H1 (cell line): Measurements from ENCODE around the gene SPHK1. TPM values are rescaled to one million over a fixed set of nuclear protein-coding genes. Genes with fewer than 3 reads are reported as not detected.

Experiments
- BACH1 ChIP-seq: IDR thresholded peaks from 2 replicates; pipeline ENCODE4 v1.6.1; 2012; ENCODE audit warnings: low read length, improper control_type of control experiment
- CEBPB ChIP-seq: IDR thresholded peaks from 2 replicates; pipeline ENCODE4 v1.6.1; 2012; ENCODE audit warnings: low read depth, low read length
- GABPA ChIP-seq: IDR thresholded peaks from 2 replicates; pipeline ENCODE4 v1.6.1; 2011; ENCODE audit warnings: mild to moderate bottlenecking, low read length, moderate library complexity, borderline replicate concordance; ENCODE audit not compliant: insufficient read depth
- JUND ChIP-seq: IDR thresholded peaks from 2 replicates; pipeline ENCODE4 v1.6.1; 2011; ENCODE audit warnings: mild to moderate bottlenecking, improper control_type of control experiment, low read length
- KDM4A ChIP-seq: IDR thresholded peaks from one replicate; pipeline ENCODE4 v1.7.1; 2012; ENCODE audit warnings: low read depth, mild to moderate bottlenecking, moderate library complexity, low read length, inconsistent platforms; ENCODE audit not compliant: severe bottlenecking
- SP1 ChIP-seq: IDR thresholded peaks from 2 replicates; pipeline ENCODE4 v1.6.1; 2011; ENCODE audit warnings: low read depth, low read length
- SRF ChIP-seq: IDR thresholded peaks from 2 replicates; pipeline ENCODE4 v1.6.1; 2011; ENCODE audit warnings: mild to moderate bottlenecking, low read depth, low read length, moderate library complexity
- TAF7 ChIP-seq: optimal IDR thresholded peaks from 2 replicates; pipeline ENCODE3; 2011; ENCODE audit warnings: low read depth, mild to moderate bottlenecking, inconsistent platforms, low read length, moderate library complexity, borderline replicate concordance
- polyA plus RNA-seq, 7 experiments: library from polyadenylated mRNA; depleted of rRNA in 3 of 7; stranded (reverse) in 5 of 7; unstranded in 2 of 7; fragments of >200 nt in 5 of 7; fragments of 200-250 nt in 2 of 7; gene quantifications; 1 replicate in 5 of 7; 2 replicates in 1 of 7; 4 replicates in 1 of 7; pipeline versions ENCODE4 v1.2.1 to v1.2.3, GENCODE V29; 2011 to 2013; ENCODE audit warnings: missing spikeins in 2 of 7, mixed read lengths in 2 of 7
- total RNA-seq: library from RNA; stranded (reverse); fragmentation: NEBNext Ultra II Directional; extraction: Animal tissue kit (Norgen Biotek cat#: 25700); gene quantifications from 2 replicates; pipeline ENCODE4 v1.2.1, GENCODE V29; 2021

The SPHK1 gene
- total and polyA plus RNA-seq, 2 of the 8 experiments (the other 6 are each of a cell fraction or from before 2014, with no cell fraction given): 2.4 TPM

- no peak for TF ChIP-seq GABPA
- no peak for TF ChIP-seq SRF
- no peak for TF ChIP-seq CEBPB
- peak; percentile 99 for TF ChIP-seq KDM4A
- TF ChIP-seq SP1: no peak
- TF ChIP-seq JUND: peak; percentile 83
- TF ChIP-seq TAF7: no peak
- TF ChIP-seq BACH1: peak; percentile 37; the same call in 1 of the 2 replicates
These were observed 1.4 kb upstream of the SPHK1 start (continued) for GRCh38 chr17:76382803-76383545.
